DND-41 (cell line): ENCODE measurements around the gene PALMD.

Experiments used
- CTCF ChIP-seq: IDR thresholded peaks from 2 replicates; pipeline ENCODE4 v1.5.1; 2012; ENCODE audit warnings: borderline replicate concordance, low read length, moderate library complexity, mild to moderate bottlenecking; ENCODE audit not compliant: poor library complexity, severe bottlenecking; ENCODE audit errors: extremely low read depth
- EZH2 ChIP-seq: IDR thresholded peaks from 3 replicates; pipeline ENCODE4 v1.6.1; 2012; ENCODE audit warnings: borderline replicate concordance, low read depth, mild to moderate bottlenecking, moderate library complexity, low read length, inconsistent platforms; ENCODE audit not compliant: severe bottlenecking

- no peak for TF ChIP-seq CTCF
- TF ChIP-seq EZH2 = no peak
Observed at GRCh38 chr1:99669376-99669775, 23.5 kb downstream of the PALMD start.
